Measurements from ENCODE around the gene NCOR1. TPM values are rescaled to one million over a fixed set of nuclear protein-coding genes. Genes with fewer than 3 reads are reported as not detected.

Gene NCOR1
- total and polyA plus RNA-seq, 2 of the 8 experiments (the other 6 are each of a cell fraction or from before 2014, with no cell fraction given), result 65.4 to 142 TPM

- Histone ChIP-seq H4K8ac (ENCODE audit: extremely low read depth, insufficient read depth, low read length) (no peak overlapping the region), H3K79me1 (ENCODE audit: low read depth, low read length) (peaks cover 7% of the 10 kb centered on the region), H2AFZ (ENCODE audit: low read length) (no peak overlapping the region), H3K79me2 (ENCODE audit: control insufficient read depth in 1 of 2, insufficient read depth in 2 of 2, low read length in 2 of 2) (peaks cover 9 to 23% of the 10 kb centered on the region in 2 experiments), H3K18ac (ENCODE audit: extremely low read depth, low read length) (no peak overlapping the region), H3K9ac (replicated peaks in 1 of 4; ENCODE audit: extremely low read depth in 1 of 4, low read depth in 3 of 4, low read length in 3 of 4) (no peak overlapping the region), H3K4ac (replicated peaks; ENCODE audit: insufficient read length, low read depth, low read length) (no peak overlapping the region), H4K5ac (ENCODE audit: insufficient read length, low read depth, low read length) (no peak overlapping the region), H4K91ac (replicated peaks; ENCODE audit: insufficient read length, low read length) (no peak overlapping the region), H2BK15ac (ENCODE audit: low read length) (no peak overlapping the region), H3K23ac (ENCODE audit: insufficient read length) (no peak overlapping the region), H3K4me2 (ENCODE audit: insufficient read depth in 1 of 2, low read depth in 2 of 2, low read length in 2 of 2) (no peak overlapping the region), H3K9me3 (ENCODE audit: insufficient read depth in 2 of 2, low read depth in 1 of 2, low read length in 1 of 2) (no peaks in the 10 kb centered on the region; a peak in 2 of 4 replicates), H2BK20ac (ENCODE audit: low read length) (no peak overlapping the region), H3K27me3 (replicated peaks in 1 of 4; ENCODE audit: control insufficient read depth in 3 of 4, extremely low read depth in 1 of 4, insufficient read depth in 3 of 4, low read length in 3 of 4) (no peaks in the 10 kb centered on the region), H3K23me2 (ENCODE audit: low read depth, low read length) (peaks cover 2% of the 10 kb centered on the region), H4K20me1 (replicated peaks in 1 of 2; ENCODE audit: control insufficient read depth in 1 of 2, insufficient read depth in 2 of 2, low read length in 2 of 2) (peaks cover 3 to 5% of the 10 kb centered on the region in 2 experiments), H3K27ac (ENCODE audit: low read depth, low read length) (no peak overlapping the region), H3K56ac (replicated peaks; ENCODE audit: insufficient read length, low read depth, low read length) (no peak overlapping the region), H3K4me1 (replicated peaks in 1 of 4; ENCODE audit: control insufficient read depth in 3 of 4, insufficient read depth in 4 of 4, low read length in 3 of 4) (peaks cover 0 to 5% (median 2%) of the 10 kb centered on the region in 4 experiments; a peak in 3 of 7 replicates), H2BK120ac (replicated peaks; ENCODE audit: low read depth, low read length) (no peak overlapping the region), H2BK5ac (ENCODE audit: low read depth, low read length) (no peak overlapping the region), H3K4me3 (ENCODE audit: extremely low read depth in 1 of 4, insufficient read depth in 2 of 4, low read depth in 3 of 4, low read length in 4 of 4) (no peak overlapping the region), H2AK5ac (ENCODE audit: low read depth, low read length) (no peak overlapping the region), H2BK12ac (ENCODE audit: low read depth, low read length) (no peak overlapping the region), H3K14ac (ENCODE audit: insufficient read length) (no peak overlapping the region), H3K36me3 (ENCODE audit: control insufficient read depth in 2 of 4, insufficient read depth in 4 of 4, low read length in 3 of 4) (peaks cover 42 to 84% (median 75%) of the 10 kb centered on the region in 4 experiments)
- no peak for DNase-seq (ENCODE audit: low read depth in 1 of 2, low spot score in 2 of 2)
- no peak for TF ChIP-seq SIN3A (conservative IDR thresholded peaks at IDR 0.05 in 1 of 2, IDR thresholded peaks at IDR 0.05 in 1 of 2; ENCODE audit: low read depth in 1 of 2, low read length in 2 of 2)
- TF ChIP-seq SP2 (IDR thresholded peaks at IDR 0.05; ENCODE audit: low read length), result no peak
- TF ChIP-seq CEBPB (IDR thresholded peaks at IDR 0.05; ENCODE audit: low read depth, low read length), result no peak
- TF ChIP-seq CHD1 (IDR thresholded peaks at IDR 0.05; ENCODE audit: low read depth, low read length), result no peak
- no peak for TF ChIP-seq MAX (IDR thresholded peaks at IDR 0.05)
- 91% methylated on average over 1 of the region's 1 CpG; no CpG with 5 or more reads in 1 of the 2 experiments for WGBS, 2 experiments (ENCODE audit: extremely low coverage in 1 of 2, insufficient coverage in 1 of 2, insufficient read length in 1 of 2, insufficient replicate concordance in 2 of 2, low coverage in 1 of 2, low lambda C conversion rate in 2 of 2, missing lambda C conversion rate in 1 of 2)
- ChIA-PET CTCF (ENCODE audit: partially characterized antibody) (no interaction called here), POLR2A (ENCODE audit: partially characterized antibody) (interaction anchor here (0.8 to 1.6 kb wide), 4 partner anchors 8 to 30 kb away, joined by 3 to 5 read pairs (median 4); no protein-coding TSS in a partner anchor)
- no peak for FAIRE-seq
Observed at GRCh38 chr17:16005636-16006035, 209.7 kb downstream of the NCOR1 start.
